Measurements from ENCODE around the gene FGF12. TPM values are rescaled to one million over a fixed set of nuclear protein-coding genes. Genes with fewer than 3 reads are reported as not detected.

The FGF12 gene
- total and polyA plus RNA-seq, 2 donors (not counting 1 experiment from before 2014, with no cell fraction given) = 0.03 TPM; not detected in 1

GRCh38 chr3:192382861-192383260 is 344.5 kb downstream of the FGF12 start:
- intact Hi-C loops (cut with micrococcal nuclease) = no loop called here
- no peak overlapping the region for H3K9ac ChIP-seq (ENCODE audit: low read length)
- H2AFZ ChIP-seq (ENCODE audit: insufficient read depth, low read depth, low read length, poor library complexity, severe bottlenecking) = no peak overlapping the region
- no peak overlapping the region for H3K4me3 Mint-ChIP-seq
- H3K4me3 ChIP-seq (ENCODE audit: control extremely low read depth in 1 of 5, extremely low read depth in 1 of 5, insufficient read depth in 1 of 5, low read depth in 2 of 5, low read length in 4 of 5) = no peak overlapping the region
- no peak overlapping the region for H3K4me2 ChIP-seq (replicated peaks; ENCODE audit: low read depth, low read length, poor library complexity, severe bottlenecking)
- no peak overlapping the region for H3K27ac Mint-ChIP-seq
- H3K36me3 ChIP-seq (replicated peaks in 1 of 2; ENCODE audit: control extremely low read depth in 1 of 2, control insufficient read depth in 1 of 2, extremely low read depth in 1 of 2, insufficient read depth in 2 of 2, low read length in 1 of 2) = no peaks in the 10 kb centered on the region
- no peaks in the 10 kb centered on the region for H3K4me1 ChIP-seq (ENCODE audit: control insufficient read depth in 2 of 2, insufficient read depth in 2 of 2, low read length in 2 of 2)
- TF ChIP-seq CTCF (IDR thresholded peaks at IDR 0.05) = no peak
- TF ChIP-seq EZH2 (IDR thresholded peaks at IDR 0.05; ENCODE audit: borderline replicate concordance, insufficient read depth, low read depth, low read length, poor library complexity, severe bottlenecking) = no peak
- no peak for ATAC-seq (ENCODE audit: low read depth)
- peaks cover 11% of the 10 kb centered on the region for H3K27me3 Mint-ChIP-seq
- DNase-seq = no peak
- H3K4me1 Mint-ChIP-seq = no peaks in the 10 kb centered on the region
- no peaks in the 10 kb centered on the region for H3K9me3 Mint-ChIP-seq (ENCODE audit: insufficient read depth)
- WGBS (ENCODE audit: insufficient coverage) = 29% methylated on average over 2 of the region's 2 CpGs
- no peaks in the 10 kb centered on the region for H3K79me2 ChIP-seq (ENCODE audit: control insufficient read depth, insufficient read depth, low read length)
- H3K9me3 ChIP-seq (ENCODE audit: control extremely low read depth in 1 of 3, control insufficient read depth in 2 of 3, insufficient read depth in 1 of 3, low read length in 2 of 3) = no peaks in the 10 kb centered on the region
- H3K27me3 ChIP-seq (replicated peaks in 1 of 4; ENCODE audit: control extremely low read depth in 1 of 4, control insufficient read depth in 3 of 4, insufficient read depth in 4 of 4, low read length in 3 of 4) = no peaks in the 10 kb centered on the region
- H4K20me1 ChIP-seq (ENCODE audit: control insufficient read depth, insufficient read depth, low read length, poor library complexity, severe bottlenecking) = no peaks in the 10 kb centered on the region
- no peak overlapping the region for H3K27ac ChIP-seq (ENCODE audit: low read length in 2 of 2)
- ChIA-PET POLR2A (no interaction called here), CTCF (no interaction called here)

- H4K20me1 ChIP-seq (ENCODE audit: control insufficient read depth, insufficient read depth, low read length, poor library complexity, severe bottlenecking) = no peaks in the 10 kb centered on the region
- CTCF ChIA-PET = no interaction called here
- H3K4me3 ChIP-seq (ENCODE audit: control extremely low read depth in 1 of 5, extremely low read depth in 1 of 5, insufficient read depth in 1 of 5, low read depth in 2 of 5, low read length in 4 of 5) = no peak overlapping the region
- no peaks in the 10 kb centered on the region for H3K4me1 Mint-ChIP-seq
- H3K4me3 Mint-ChIP-seq = no peak overlapping the region
- intact Hi-C loops (cut with micrococcal nuclease) = no loop called here
- POLR2A ChIA-PET = no interaction called here
- H3K9ac ChIP-seq (ENCODE audit: low read length) = no peak overlapping the region
- DNase-seq (no peak), ATAC-seq (ENCODE audit: low read depth) (no peak)
- WGBS (ENCODE audit: insufficient coverage) = no CpG with 5 or more reads among the region's 2 CpGs
- no peak for TF ChIP-seq CTCF (IDR thresholded peaks at IDR 0.05)
- no peak for TF ChIP-seq EZH2 (IDR thresholded peaks at IDR 0.05; ENCODE audit: borderline replicate concordance, insufficient read depth, low read depth, low read length, poor library complexity, severe bottlenecking)
- H3K9me3 ChIP-seq (ENCODE audit: control extremely low read depth in 1 of 3, control insufficient read depth in 2 of 3, insufficient read depth in 1 of 3, low read length in 2 of 3) = no peaks in the 10 kb centered on the region
- no peak overlapping the region for H3K4me2 ChIP-seq (replicated peaks; ENCODE audit: low read depth, low read length, poor library complexity, severe bottlenecking)
- H3K27me3 ChIP-seq (replicated peaks in 1 of 4; ENCODE audit: control extremely low read depth in 1 of 4, control insufficient read depth in 3 of 4, insufficient read depth in 4 of 4, low read length in 3 of 4) = no peaks in the 10 kb centered on the region
- no peak overlapping the region for H3K27ac ChIP-seq (ENCODE audit: low read length in 2 of 2)
- H3K9me3 Mint-ChIP-seq (ENCODE audit: insufficient read depth) = no peaks in the 10 kb centered on the region
- no peak overlapping the region for H2AFZ ChIP-seq (ENCODE audit: insufficient read depth, low read depth, low read length, poor library complexity, severe bottlenecking)
- H3K27ac Mint-ChIP-seq = no peak overlapping the region
- H3K79me2 ChIP-seq (ENCODE audit: control insufficient read depth, insufficient read depth, low read length) = no peaks in the 10 kb centered on the region
- H3K27me3 Mint-ChIP-seq = no peaks in the 10 kb centered on the region
- H3K4me1 ChIP-seq (ENCODE audit: control insufficient read depth in 2 of 2, insufficient read depth in 2 of 2, low read length in 2 of 2) = no peaks in the 10 kb centered on the region
- H3K36me3 ChIP-seq (replicated peaks in 1 of 2; ENCODE audit: control extremely low read depth in 1 of 2, control insufficient read depth in 1 of 2, extremely low read depth in 1 of 2, insufficient read depth in 2 of 2, low read length in 1 of 2) = no peaks in the 10 kb centered on the region
Observed at GRCh38 chr3:192373586-192373985, 353.8 kb downstream of the FGF12 start.
